ENCODE data around the gene GNPTG.

The GNPTG gene

GRCh38 chr16:1334739-1335138 lies 17.0 kb upstream of the GNPTG start:
- FAIRE-seq, result no peak

- FAIRE-seq, result no peak
These were observed 16.3 kb upstream of the GNPTG start for GRCh38 chr16:1335211-1335971.

- FAIRE-seq, result no peak
These were observed 15.7 kb upstream of the GNPTG start for GRCh38 chr16:1335996-1336395.

- FAIRE-seq, result no peak
These were observed 15.1 kb upstream of the GNPTG start for GRCh38 chr16:1336619-1337018.

GRCh38 chr16:1337486-1337885 lies 14.2 kb upstream of the GNPTG start:
- no peak for FAIRE-seq

- FAIRE-seq, result no peak
These were observed 13.5 kb upstream of the GNPTG start for GRCh38 chr16:1338119-1338730.

- no peak for FAIRE-seq
These were observed 12.7 kb upstream of the GNPTG start for GRCh38 chr16:1338855-1339675.

GRCh38 chr16:1340730-1341494 lies 10.8 kb upstream of the GNPTG start:
- FAIRE-seq, result no peak

- no peak for FAIRE-seq
These were observed 10.0 kb upstream of the GNPTG start for GRCh38 chr16:1341495-1342420.

GRCh38 chr16:1342526-1343427 lies 9.0 kb upstream of the GNPTG start:
- peak; percentile 86 for FAIRE-seq

GRCh38 chr16:1343428-1344242 lies 8.1 kb upstream of the GNPTG start:
- no peak for FAIRE-seq

GRCh38 chr16:1344499-1344898 lies 7.2 kb upstream of the GNPTG start:
- no peak for FAIRE-seq

GRCh38 chr16:1345087-1345486 lies 6.6 kb upstream of the GNPTG start:
- no peak for FAIRE-seq

GRCh38 chr16:1345651-1346421 lies 5.9 kb upstream of the GNPTG start:
- FAIRE-seq, result no peak

- FAIRE-seq, result no peak
These were observed 5.1 kb upstream of the GNPTG start for GRCh38 chr16:1346422-1347285.

- no peak for FAIRE-seq
These were observed 4.4 kb upstream of the GNPTG start for GRCh38 chr16:1347286-1347855.

- no peak for FAIRE-seq
These were observed 3.8 kb upstream of the GNPTG start for GRCh38 chr16:1347962-1348361.

GRCh38 chr16:1348441-1348840 lies 3.3 kb upstream of the GNPTG start:
- no peak for FAIRE-seq

Measured in A204.1 (cell line).